K562 (cell line): ENCODE data around the gene UNKL. TPM values are rescaled to one million over a fixed set of nuclear protein-coding genes. Genes with fewer than 3 reads are reported as not detected.

Experiments
- BRCA1 ChIP-seq, 2 experiments: fragments of 450-650 bp in 1 of 2; sonication (generic) in 1 of 2; formaldehyde crosslinking in 1 of 2; IDR thresholded peaks; 2 replicates each; pipeline versions ENCODE4 v1.5.0 to v1.6.1; 2017 to 2020; ENCODE audit warnings: mild to moderate bottlenecking in 1 of 2, missing genetic modification reagents in 1 of 2
- DIDO1 ChIP-seq: fragments of 450-650 bp; IDR thresholded peaks from 2 replicates; pipeline ENCODE4 v1.6.1; 2016; ENCODE audit warnings: low read depth, missing biosample characterization, missing genetic modification characterization
- HDAC8 ChIP-seq: fragments of 450-650 bp; IDR thresholded peaks from 2 replicates; pipeline ENCODE4 v1.6.1; 2016; ENCODE audit warnings: mild to moderate bottlenecking, missing genetic modification characterization, moderate library complexity, missing compliant biosample characterization
- KHSRP ChIP-seq: fragments of 450-650 bp; IDR thresholded peaks from 2 replicates; pipeline ENCODE4 v1.6.1; 2017
- MED1 ChIP-seq: sonication (generic); formaldehyde crosslinking; IDR thresholded peaks from 2 replicates; pipeline ENCODE4 v1.8.1; 2023; ENCODE audit warnings: missing genetic modification reagents, borderline replicate concordance
- SAFB2 ChIP-seq: fragments of 200-400 bp; formaldehyde crosslinking; IDR thresholded peaks from 2 replicates; pipeline ENCODE4 v1.6.1; 2018; ENCODE audit warnings: borderline replicate concordance, low read length, low read depth, moderate library complexity; ENCODE audit not compliant: severe bottlenecking
- SETDB1 ChIP-seq: IDR thresholded peaks from one replicate; pipeline ENCODE4 v1.6.1; 2012; ENCODE audit warnings: low read length, control low read depth, inconsistent platforms
- SP2 ChIP-seq: IDR thresholded peaks from 2 replicates; pipeline ENCODE4 v1.6.1; 2011; ENCODE audit warnings: mild to moderate bottlenecking, low read depth, low read length, moderate library complexity; ENCODE audit not compliant: poor library complexity, severe bottlenecking; ENCODE audit errors: extremely low read depth
- ZFX ChIP-seq: sonication (generic); formaldehyde crosslinking; IDR thresholded peaks from 2 replicates; pipeline ENCODE4 v1.8.0; 2022; ENCODE audit warnings: mild to moderate bottlenecking, missing genetic modification reagents, moderate library complexity
- ZHX1 ChIP-seq: fragments of 150-350 bp; conservative IDR thresholded peaks from 2 replicates; pipeline ENCODE4 v1.6.1; 2014; ENCODE audit warnings: low read length
- ZNF316 ChIP-seq: fragments of 450-650 bp; IDR thresholded peaks from 2 replicates; pipeline ENCODE4 v1.6.1; 2016
- ZNF79 ChIP-seq: fragments of 250-450 bp; sonication (Bioruptor Pico); IDR thresholded peaks from 2 replicates; pipeline ENCODE4 v1.4.0; 2020; ENCODE audit warnings: low read depth, mild to moderate bottlenecking, moderate library complexity
- polyA plus RNA-seq, 8 experiments: library from polyadenylated mRNA; depleted of rRNA in 4 of 8; stranded (reverse) in 5 of 8; unstranded in 3 of 8; fragments of >200 nt; fragmentation: Nextera tagmentation in 2 of 8; fragmentation: Illumina TruSeq in 1 of 8; extraction: Ambion mirVana in 2 of 8; extraction: Trizol in 1 of 8; gene quantifications; 2 replicates each; pipeline versions ENCODE4 v1.2.1 to v1.2.3, GENCODE V29; 2011 to 2014; ENCODE audit warnings: inconsistent platforms in 1 of 8, missing spikeins in 1 of 8
- total RNA-seq, 7 experiments: library from RNA; depleted of rRNA in 6 of 7; stranded (reverse); fragments of >200 nt in 6 of 7; fragmentation: Illumina TruSeq in 2 of 7; extraction: Trizol in 2 of 7; gene quantifications; 2 replicates each; pipeline versions ENCODE4 v1.2.1 to v1.2.3, GENCODE V29; 2011 to 2021; ENCODE audit warnings: low replicate concordance in 1 of 7
- TF ChIP-seq, protein P1 (sequence below): fragments of 450-650 bp; IDR thresholded peaks from 2 replicates; pipeline ENCODE4 v1.6.1; 2018; ENCODE audit not compliant: partially characterized antibody
- TF ChIP-seq, protein P2 (sequence below), 3 experiments: fragments of 200-800 bp in 1 of 3; fragments of 250-450 bp in 1 of 3; fragments of 450-650 bp in 1 of 3; sonication (Bioruptor Pico) in 1 of 3; sonication (Bioruptor generic) in 1 of 3; formaldehyde crosslinking in 1 of 3; IDR thresholded peaks; 2 replicates each; pipeline versions ENCODE4 v1.6.1 to v1.8.0; 2016 to 2022; ENCODE audit warnings: mild to moderate bottlenecking in 2 of 3, missing genetic modification characterization in 2 of 3, missing compliant biosample characterization in 1 of 3, moderate library complexity in 1 of 3

UNKL gene
- total and polyA plus RNA-seq, 9 of the 15 experiments (the other 6 are each of a cell fraction or from before 2014, with no cell fraction given): 0.37 to 30.2 (median 5.1) TPM

GRCh38 chr16:1351582-1352362 is 62.7 kb downstream of the UNKL start, which contains the start of the genes GNPTG and TSR3 (continued):
- TF ChIP-seq ZHX1 (no peak), SP2 (peak; percentile 52), ZNF79 (CRISPR knock-in tag) (no peak), DIDO1 (tag) (0 out of 2 replicates have a peak, but pooled peaks have one; percentile 34), MED1 (CRISPR knock-in tag) (no peak), SAFB2 (no peak), ZFX (CRISPR knock-in tag) (peak; percentile 66; the same call in 1 of the 2 replicates), ZNF316 (no peak), HDAC8 (tag) (no peak), BRCA1 (IDR thresholded peaks at IDR 0.05) (no peak), BRCA1 (CRISPR knock-in tag; IDR thresholded peaks at IDR 0.05) (0 out of 2 replicates have a peak, but pooled peaks have one; percentile 41), KHSRP (no peak), SETDB1 (peak; percentile 67)
- TF ChIP-seq, protein P1, sequence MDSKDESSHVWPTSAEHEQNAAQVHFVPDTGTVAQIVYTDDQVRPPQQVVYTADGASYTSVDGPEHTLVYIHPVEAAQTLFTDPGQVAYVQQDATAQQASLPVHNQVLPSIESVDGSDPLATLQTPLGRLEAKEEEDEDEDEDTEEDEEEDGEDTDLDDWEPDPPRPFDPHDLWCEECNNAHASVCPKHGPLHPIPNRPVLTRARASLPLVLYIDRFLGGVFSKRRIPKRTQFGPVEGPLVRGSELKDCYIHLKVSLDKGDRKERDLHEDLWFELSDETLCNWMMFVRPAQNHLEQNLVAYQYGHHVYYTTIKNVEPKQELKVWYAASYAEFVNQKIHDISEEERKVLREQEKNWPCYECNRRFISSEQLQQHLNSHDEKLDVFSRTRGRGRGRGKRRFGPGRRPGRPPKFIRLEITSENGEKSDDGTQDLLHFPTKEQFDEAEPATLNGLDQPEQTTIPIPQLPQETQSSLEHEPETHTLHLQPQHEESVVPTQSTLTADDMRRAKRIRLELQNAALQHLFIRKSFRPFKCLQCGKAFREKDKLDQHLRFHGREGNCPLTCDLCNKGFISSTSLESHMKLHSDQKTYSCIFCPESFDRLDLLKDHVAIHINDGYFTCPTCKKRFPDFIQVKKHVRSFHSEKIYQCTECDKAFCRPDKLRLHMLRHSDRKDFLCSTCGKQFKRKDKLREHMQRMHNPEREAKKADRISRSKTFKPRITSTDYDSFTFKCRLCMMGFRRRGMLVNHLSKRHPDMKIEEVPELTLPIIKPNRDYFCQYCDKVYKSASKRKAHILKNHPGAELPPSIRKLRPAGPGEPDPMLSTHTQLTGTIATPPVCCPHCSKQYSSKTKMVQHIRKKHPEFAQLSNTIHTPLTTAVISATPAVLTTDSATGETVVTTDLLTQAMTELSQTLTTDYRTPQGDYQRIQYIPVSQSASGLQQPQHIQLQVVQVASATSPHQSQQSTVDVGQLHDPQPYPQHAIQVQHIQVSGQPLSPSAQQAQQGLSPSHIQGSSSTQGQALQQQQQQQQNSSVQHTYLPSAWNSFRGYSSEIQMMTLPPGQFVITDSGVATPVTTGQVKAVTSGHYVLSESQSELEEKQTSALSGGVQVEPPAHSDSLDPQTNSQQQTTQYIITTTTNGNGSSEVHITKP: no peak
- TF ChIP-seq, protein P2, sequence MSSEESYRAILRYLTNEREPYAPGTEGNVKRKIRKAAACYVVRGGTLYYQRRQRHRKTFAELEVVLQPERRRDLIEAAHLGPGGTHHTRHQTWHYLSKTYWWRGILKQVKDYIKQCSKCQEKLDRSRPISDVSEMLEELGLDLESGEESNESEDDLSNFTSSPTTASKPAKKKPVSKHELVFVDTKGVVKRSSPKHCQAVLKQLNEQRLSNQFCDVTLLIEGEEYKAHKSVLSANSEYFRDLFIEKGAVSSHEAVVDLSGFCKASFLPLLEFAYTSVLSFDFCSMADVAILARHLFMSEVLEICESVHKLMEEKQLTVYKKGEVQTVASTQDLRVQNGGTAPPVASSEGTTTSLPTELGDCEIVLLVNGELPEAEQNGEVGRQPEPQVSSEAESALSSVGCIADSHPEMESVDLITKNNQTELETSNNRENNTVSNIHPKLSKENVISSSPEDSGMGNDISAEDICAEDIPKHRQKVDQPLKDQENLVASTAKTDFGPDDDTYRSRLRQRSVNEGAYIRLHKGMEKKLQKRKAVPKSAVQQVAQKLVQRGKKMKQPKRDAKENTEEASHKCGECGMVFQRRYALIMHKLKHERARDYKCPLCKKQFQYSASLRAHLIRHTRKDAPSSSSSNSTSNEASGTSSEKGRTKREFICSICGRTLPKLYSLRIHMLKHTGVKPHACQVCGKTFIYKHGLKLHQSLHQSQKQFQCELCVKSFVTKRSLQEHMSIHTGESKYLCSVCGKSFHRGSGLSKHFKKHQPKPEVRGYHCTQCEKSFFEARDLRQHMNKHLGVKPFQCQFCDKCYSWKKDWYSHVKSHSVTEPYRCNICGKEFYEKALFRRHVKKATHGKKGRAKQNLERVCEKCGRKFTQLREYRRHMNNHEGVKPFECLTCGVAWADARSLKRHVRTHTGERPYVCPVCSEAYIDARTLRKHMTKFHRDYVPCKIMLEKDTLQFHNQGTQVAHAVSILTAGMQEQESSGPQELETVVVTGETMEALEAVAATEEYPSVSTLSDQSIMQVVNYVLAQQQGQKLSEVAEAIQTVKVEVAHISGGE (CRISPR knock-in tag; IDR thresholded peaks at IDR 0.05): peak in 1 of 3 experiments; percentile 34; a peak in 1 of 6 replicates
